Measurements from ENCODE around the gene ADARB2. TPM values are rescaled to one million over a fixed set of nuclear protein-coding genes. Genes with fewer than 3 reads are reported as not detected.

Gene ADARB2
- total RNA-seq, 6 experiments from 2014 or later: not detected

DNA sequence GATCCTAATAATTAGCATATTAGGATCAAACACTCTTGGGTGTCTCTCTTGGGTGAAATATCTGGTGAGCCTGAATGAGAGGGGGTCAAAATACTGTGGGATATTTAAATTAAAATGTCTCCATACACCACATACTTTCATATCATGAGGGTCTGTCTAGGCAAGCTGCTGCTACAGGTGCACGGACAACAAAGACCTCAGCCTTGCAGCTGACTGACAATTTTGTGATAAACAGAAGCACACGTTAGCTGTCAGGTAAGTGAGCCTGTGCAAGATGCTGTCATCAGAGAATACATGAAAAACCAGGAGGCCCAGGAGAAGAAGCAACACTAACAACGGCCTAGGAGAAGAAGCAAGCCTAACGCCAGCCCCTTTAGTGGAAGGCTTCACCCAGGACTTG, 247.5 kb downstream of the ADARB2 start:
- Mint-ChIP-seq H3K36me3 (ENCODE audit: low read depth) (peaks cover 13% of the 10 kb centered on the region; the same call in 1 of the 2 replicates), H3K4me3 (no peak overlapping the region), H3K27ac (no peak overlapping the region), H3K4me1 (ENCODE audit: low read depth) (no peaks in the 10 kb centered on the region), H3K9me3 (peaks cover 42% of the 10 kb centered on the region), H3K27me3 (ENCODE audit: insufficient read depth) (no peaks in the 10 kb centered on the region; the same call in 1 of the 2 replicates)
- TF ChIP-seq, protein P1, sequence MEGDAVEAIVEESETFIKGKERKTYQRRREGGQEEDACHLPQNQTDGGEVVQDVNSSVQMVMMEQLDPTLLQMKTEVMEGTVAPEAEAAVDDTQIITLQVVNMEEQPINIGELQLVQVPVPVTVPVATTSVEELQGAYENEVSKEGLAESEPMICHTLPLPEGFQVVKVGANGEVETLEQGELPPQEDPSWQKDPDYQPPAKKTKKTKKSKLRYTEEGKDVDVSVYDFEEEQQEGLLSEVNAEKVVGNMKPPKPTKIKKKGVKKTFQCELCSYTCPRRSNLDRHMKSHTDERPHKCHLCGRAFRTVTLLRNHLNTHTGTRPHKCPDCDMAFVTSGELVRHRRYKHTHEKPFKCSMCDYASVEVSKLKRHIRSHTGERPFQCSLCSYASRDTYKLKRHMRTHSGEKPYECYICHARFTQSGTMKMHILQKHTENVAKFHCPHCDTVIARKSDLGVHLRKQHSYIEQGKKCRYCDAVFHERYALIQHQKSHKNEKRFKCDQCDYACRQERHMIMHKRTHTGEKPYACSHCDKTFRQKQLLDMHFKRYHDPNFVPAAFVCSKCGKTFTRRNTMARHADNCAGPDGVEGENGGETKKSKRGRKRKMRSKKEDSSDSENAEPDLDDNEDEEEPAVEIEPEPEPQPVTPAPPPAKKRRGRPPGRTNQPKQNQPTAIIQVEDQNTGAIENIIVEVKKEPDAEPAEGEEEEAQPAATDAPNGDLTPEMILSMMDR (IDR thresholded peaks at IDR 0.05): no peak
- DNase-seq: no peak

DNA sequence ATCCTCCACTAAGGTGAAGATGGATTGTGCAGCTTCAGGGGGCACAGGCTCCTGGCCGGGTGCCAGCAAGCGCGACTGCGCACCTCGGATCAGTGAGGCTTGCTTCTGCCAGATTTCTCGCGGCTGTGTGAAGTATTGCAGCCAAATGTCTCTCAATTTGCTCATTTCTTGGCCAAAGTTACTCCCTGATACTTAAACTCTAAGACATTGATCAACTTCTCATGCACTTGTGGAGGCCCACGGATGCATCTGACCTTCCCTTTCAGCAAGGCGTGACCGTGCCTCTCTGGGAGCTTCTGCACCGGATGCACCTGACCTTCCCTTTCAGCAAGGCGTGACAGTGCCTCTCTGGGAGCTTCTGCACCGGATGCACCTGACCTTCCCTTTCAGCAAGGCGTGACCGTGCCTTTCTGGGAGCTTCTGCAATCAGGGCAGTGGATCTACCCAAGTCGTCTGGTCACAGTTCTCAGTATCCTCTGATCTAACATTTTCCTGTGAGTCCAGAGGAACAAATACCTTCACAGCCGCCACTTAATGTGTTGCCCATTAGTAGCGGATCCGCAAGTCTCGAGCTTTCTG, 248.3 kb downstream of the ADARB2 start:
- no peak overlapping the region for H3K27ac Mint-ChIP-seq
- no peaks in the 10 kb centered on the region for H3K4me1 Mint-ChIP-seq (ENCODE audit: low read depth)
- peaks cover 49% of the 10 kb centered on the region for H3K9me3 Mint-ChIP-seq
- no peak overlapping the region for H3K4me3 Mint-ChIP-seq
- TF ChIP-seq, protein P1 (IDR thresholded peaks at IDR 0.05): no peak
- peaks cover 13% of the 10 kb centered on the region; the same call in 1 of the 2 replicates for H3K36me3 Mint-ChIP-seq (ENCODE audit: low read depth)
- no peak for DNase-seq
- H3K27me3 Mint-ChIP-seq (ENCODE audit: insufficient read depth): no peaks in the 10 kb centered on the region; the same call in 1 of the 2 replicates

DNA sequence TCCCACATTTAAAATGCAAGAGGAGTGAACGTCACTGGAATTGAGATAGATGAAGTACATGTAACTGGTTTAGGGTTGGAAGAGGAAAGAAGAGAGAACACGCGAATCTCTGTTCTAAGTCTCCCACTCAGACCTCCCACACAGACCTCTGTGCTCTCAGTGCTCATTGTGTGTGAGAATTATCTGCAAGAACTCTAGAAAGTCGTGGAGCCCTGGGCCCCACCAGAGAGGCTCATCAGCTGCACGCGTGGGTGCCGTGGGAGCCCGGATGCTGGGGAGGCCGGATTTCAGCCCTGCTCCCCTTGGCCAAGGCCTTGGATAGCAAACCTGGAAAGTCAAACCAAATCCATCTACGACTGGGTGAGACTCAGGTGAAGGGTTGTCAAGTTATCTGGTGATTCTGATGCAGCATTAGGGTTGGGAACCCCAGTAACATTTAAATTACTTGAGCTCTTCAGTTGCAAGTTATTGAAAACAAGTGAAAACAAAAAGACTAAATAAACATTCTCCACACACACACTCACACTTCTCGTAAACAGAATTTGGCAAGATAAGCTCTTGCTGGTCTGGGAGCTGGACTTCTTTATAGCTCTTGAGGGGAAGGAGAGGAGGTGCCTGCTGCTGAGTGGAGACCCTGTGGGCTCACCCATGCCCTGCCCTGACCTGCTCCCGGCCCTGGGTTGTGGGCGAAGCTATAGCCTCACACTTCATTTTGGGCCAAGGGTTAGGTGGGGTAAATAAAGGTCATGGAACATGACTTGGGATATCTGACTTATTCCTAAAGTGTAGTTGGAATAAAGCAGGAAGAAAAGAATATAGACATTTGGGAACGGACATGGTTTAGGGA, 250.3 kb downstream of the ADARB2 start:
- DNase-seq: no peak
- H3K4me1 Mint-ChIP-seq (ENCODE audit: low read depth): no peaks in the 10 kb centered on the region
- H3K4me3 Mint-ChIP-seq: no peak overlapping the region
- H3K27me3 Mint-ChIP-seq (ENCODE audit: insufficient read depth): no peaks in the 10 kb centered on the region; the same call in 1 of the 2 replicates
- H3K36me3 Mint-ChIP-seq (ENCODE audit: low read depth): peaks cover 9% of the 10 kb centered on the region; the same call in 1 of the 2 replicates
- TF ChIP-seq, protein P1 (IDR thresholded peaks at IDR 0.05): no peak
- H3K9me3 Mint-ChIP-seq: peaks cover 50% of the 10 kb centered on the region
- no peak overlapping the region for H3K27ac Mint-ChIP-seq

DNA sequence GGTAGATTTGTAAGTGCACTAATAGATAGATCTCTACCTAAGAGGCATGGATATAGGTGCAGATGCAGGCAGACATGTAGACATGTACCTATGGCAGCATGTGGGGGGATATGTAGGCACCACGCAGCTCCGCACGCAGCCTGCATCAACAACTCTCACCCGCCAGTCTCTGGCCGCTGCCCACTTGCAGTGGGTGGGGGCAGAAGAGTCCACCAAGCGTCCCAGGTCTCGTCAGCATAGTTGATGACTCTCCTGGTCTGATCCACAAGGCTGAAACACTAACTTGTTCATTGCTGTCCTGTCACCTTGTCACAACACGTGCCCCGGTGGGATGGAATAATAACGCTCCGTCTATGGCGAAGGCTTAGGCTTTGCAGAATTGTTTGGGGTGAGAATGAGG, 252.0 kb downstream of the ADARB2 start:
- Mint-ChIP-seq H3K36me3 (ENCODE audit: low read depth) (peaks cover 5% of the 10 kb centered on the region; the same call in 1 of the 2 replicates), H3K9me3 (peaks cover 45% of the 10 kb centered on the region), H3K27me3 (ENCODE audit: insufficient read depth) (no peaks in the 10 kb centered on the region; the same call in 1 of the 2 replicates), H3K4me1 (ENCODE audit: low read depth) (no peaks in the 10 kb centered on the region), H3K27ac (no peak overlapping the region), H3K4me3 (no peak overlapping the region)
- TF ChIP-seq, protein P1 (IDR thresholded peaks at IDR 0.05): no peak
- no peak for DNase-seq

DNA sequence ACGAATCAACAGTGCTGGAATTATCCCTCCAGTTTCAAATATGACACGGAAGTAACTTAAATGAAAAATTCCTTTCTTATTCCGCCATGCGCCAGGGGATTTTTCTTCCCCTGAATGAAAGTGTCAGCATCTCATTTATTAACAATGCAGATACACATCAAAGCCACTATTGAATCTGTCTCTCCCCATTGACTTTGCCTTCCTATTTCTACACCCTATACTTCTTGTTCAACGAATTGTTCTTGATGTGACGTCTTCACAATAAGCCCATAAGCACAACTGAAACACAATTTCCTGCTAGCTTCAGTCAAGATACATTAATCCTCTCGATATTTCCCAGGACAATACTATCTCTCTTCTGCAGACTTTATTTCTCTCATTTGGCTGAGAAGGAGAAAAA, 253.5 kb downstream of the ADARB2 start:
- Mint-ChIP-seq H3K9me3 (peaks cover 47% of the 10 kb centered on the region), H3K4me1 (ENCODE audit: low read depth) (no peaks in the 10 kb centered on the region), H3K4me3 (no peak overlapping the region), H3K27me3 (ENCODE audit: insufficient read depth) (no peaks in the 10 kb centered on the region; the same call in 1 of the 2 replicates), H3K27ac (no peak overlapping the region), H3K36me3 (ENCODE audit: low read depth) (peaks cover 3% of the 10 kb centered on the region)
- TF ChIP-seq, protein P1 (IDR thresholded peaks at IDR 0.05): no peak
- DNase-seq: no peak

Measured in HFFc6 (cell line).